Progenitor cell of endocrine pancreas (in vitro differentiated cells): ENCODE data around the gene SOX12. TPM values are rescaled to one million over a fixed set of nuclear protein-coding genes. Genes with fewer than 3 reads are reported as not detected.

ENCODE experiments used
- DNase-seq: peaks from one replicate; pipeline ENCODE4 v3.0.0; 2021; ENCODE audit warnings: low spot score; ENCODE audit not compliant: unreplicated experiment
- H3K27ac Mint-ChIP-seq: 2 replicates; pipeline ENCODE4 v1.8.0; 2021; ENCODE audit warnings: mild to moderate bottlenecking, moderate library complexity, mixed read lengths
- H3K27me3 Mint-ChIP-seq: 2 replicates; pipeline ENCODE4 v1.8.0; 2021; ENCODE audit warnings: mixed read lengths
- H3K36me3 Mint-ChIP-seq: 2 replicates; pipeline ENCODE4 v1.8.0; 2022; ENCODE audit warnings: mixed read lengths; ENCODE audit not compliant: insufficient read depth
- H3K4me1 Mint-ChIP-seq: 2 replicates; pipeline ENCODE4 v1.8.0; 2021; ENCODE audit warnings: low read depth, mixed read lengths
- H3K4me3 Mint-ChIP-seq: 2 replicates; pipeline ENCODE4 v1.8.0; 2021; ENCODE audit warnings: low read depth, mild to moderate bottlenecking, moderate library complexity, mixed read lengths
- H3K9me3 Mint-ChIP-seq: 2 replicates; pipeline ENCODE4 v1.8.0; 2021; ENCODE audit warnings: low read depth, mixed read lengths
- total RNA-seq: library from RNA; stranded (reverse); gene quantifications from 2 replicates; pipeline ENCODE4 v1.2.1, GENCODE V29; 2021
- TF ChIP-seq, protein P1 (sequence below): fragments of 200-600 bp; sonication (generic); IDR thresholded peaks from one replicate; pipeline ENCODE4 v1.5.0; 2021; ENCODE audit warnings: antibody characterized with exemption, mild to moderate bottlenecking; ENCODE audit not compliant: unreplicated experiment

SOX12 gene
- total RNA-seq, 1 donor from 2014 or later: 59.0 TPM

DNA sequence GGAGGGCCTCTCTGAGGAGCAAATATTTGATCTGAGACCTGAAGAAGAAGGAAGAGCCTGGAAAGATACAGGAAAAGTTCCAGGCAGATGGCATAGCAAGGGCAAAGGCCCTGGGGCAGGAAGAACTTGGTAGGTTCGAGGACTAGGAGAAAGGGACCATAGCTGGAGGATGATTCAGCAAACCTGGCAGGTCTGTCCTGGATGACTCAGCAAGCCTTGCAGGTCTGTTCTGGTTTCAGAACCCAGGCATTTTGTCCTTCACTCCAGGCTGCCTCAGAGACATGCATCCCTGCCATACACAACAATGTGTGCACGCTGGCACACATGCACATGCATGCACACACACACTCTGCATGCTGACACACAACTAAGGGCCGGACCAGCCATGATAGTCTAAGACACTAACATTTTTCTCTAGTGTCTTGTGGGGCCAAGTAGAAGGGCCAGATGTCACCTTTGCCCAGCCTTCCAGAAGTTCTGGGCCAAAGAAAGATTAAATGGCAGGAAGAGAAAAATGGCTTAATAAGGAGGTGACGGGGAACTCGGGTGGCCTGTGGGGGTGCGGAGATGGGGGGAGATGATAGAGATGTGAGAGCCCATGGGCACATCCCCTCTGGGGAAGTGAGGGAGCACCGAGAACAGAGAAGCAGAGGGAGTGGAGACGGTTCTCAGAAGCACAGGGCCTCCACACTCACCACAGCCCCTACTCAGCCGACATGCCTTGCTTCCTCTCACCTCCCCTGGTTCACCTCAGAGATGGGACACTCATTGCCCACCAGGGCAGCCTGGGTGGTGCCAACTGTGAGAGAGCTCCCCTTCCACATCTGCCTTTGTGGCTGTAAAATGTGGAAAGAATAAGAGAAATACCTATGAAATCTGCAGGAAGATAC, 39.8 kb downstream of the SOX12 start:
- H3K36me3 Mint-ChIP-seq: no peaks in the 10 kb centered on the region
- no peak for DNase-seq
- peak overlapping the region; percentile 87 for H3K27ac Mint-ChIP-seq
- no peak overlapping the region for H3K4me3 Mint-ChIP-seq
- peaks cover 39% of the 10 kb centered on the region for H3K4me1 Mint-ChIP-seq
- H3K9me3 Mint-ChIP-seq: no peaks in the 10 kb centered on the region
- TF ChIP-seq, protein P1, sequence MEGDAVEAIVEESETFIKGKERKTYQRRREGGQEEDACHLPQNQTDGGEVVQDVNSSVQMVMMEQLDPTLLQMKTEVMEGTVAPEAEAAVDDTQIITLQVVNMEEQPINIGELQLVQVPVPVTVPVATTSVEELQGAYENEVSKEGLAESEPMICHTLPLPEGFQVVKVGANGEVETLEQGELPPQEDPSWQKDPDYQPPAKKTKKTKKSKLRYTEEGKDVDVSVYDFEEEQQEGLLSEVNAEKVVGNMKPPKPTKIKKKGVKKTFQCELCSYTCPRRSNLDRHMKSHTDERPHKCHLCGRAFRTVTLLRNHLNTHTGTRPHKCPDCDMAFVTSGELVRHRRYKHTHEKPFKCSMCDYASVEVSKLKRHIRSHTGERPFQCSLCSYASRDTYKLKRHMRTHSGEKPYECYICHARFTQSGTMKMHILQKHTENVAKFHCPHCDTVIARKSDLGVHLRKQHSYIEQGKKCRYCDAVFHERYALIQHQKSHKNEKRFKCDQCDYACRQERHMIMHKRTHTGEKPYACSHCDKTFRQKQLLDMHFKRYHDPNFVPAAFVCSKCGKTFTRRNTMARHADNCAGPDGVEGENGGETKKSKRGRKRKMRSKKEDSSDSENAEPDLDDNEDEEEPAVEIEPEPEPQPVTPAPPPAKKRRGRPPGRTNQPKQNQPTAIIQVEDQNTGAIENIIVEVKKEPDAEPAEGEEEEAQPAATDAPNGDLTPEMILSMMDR: no peak
- no peaks in the 10 kb centered on the region for H3K27me3 Mint-ChIP-seq

DNA sequence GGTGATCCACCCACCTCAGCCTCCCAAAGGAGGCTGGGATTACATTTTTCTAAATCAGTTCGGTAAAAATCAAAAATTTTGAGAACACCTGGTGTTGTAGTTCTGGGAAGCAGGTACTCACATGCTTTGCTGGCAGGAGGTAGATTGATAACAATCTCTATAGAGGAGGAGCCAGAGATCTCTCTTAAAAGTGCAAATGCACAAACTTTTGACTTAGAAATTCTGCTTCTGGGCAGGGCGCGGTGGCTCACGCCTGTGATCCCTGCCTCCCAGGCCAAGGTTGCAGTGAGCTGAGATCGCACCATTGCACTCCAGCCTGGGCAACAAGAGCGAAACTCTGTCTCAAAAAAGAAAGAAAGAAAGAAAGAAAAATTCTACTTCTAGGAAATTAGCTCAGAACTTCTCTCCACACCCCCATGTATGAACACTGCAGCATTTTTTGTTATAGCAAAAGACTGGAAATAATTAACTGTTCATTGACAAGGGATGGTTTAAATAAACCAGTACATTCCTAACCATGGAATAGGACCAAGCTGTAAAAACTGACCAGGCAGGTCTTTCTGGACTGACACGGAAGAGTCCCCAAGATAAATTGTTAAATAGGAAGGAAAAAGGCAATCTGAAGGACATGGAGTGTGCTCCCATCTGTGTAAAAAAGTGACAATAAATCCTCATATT, 40.8 kb downstream of the SOX12 start:
- Mint-ChIP-seq H3K36me3 (no peaks in the 10 kb centered on the region), H3K9me3 (no peaks in the 10 kb centered on the region), H3K4me1 (peaks cover 41% of the 10 kb centered on the region), H3K27ac (peak overlapping the region; percentile 89), H3K27me3 (no peaks in the 10 kb centered on the region), H3K4me3 (no peak overlapping the region)
- TF ChIP-seq, protein P1: no peak
- no peak for DNase-seq

DNA sequence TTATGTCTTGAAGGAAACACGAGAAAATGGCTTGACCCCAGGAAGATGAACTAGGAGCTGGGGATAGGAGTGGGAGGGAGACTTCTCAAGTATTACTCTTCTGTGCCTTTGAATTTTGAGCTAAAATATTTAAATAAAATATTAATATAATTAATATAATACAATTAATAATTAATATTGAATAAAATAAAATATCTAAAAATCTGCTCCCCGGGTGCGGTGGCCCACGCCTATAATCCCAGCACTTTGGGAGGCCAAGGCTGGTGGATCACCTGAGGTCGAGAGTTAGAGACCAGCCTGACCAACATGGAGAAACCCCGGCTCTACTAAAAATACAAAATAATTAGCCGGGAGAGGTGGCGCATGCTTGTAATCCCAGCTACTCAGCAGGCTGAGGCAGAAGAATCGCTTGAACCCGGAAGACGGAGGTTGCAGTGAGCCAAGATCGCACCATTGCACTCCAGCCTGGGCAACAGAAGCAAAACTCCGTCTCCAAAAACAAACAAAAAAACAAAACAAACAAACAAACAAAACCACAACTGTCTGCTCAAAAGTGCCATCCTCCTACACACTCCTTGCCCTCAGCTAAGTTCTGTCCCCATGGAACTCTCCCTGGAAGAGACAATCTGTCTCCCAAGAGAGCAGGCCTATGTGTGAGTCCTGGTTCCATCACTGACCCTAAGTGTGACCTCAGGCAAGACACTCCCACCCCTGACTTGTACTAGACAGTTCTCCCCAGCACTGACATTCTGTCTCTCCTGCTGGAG, 41.5 kb downstream of the SOX12 start:
- no peaks in the 10 kb centered on the region for H3K36me3 Mint-ChIP-seq
- DNase-seq: no peak
- no peak overlapping the region for H3K4me3 Mint-ChIP-seq

DNA sequence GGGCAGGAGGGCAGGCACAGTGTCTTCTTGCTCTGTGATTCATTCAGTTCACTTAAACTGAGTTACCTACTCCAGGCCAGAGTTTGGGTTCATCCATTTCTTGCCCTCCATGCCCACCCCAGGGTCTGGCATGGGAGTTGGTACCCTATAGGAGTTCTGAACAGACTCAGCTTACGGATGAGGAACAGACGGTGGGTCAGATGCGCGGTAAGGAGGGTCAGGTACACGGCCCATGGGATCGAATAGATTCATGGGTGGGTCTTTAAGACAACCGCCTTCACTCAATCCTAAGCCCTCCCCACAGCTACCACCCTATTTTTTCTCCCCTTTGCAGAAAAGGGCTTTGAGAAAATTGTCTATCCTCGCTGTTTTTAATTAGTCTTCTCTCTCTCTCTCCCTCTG, 42.1 kb downstream of the SOX12 start:
- Mint-ChIP-seq H3K27ac (peak overlapping the region; percentile 17), H3K4me3 (no peak overlapping the region), H3K27me3 (no peaks in the 10 kb centered on the region), H3K9me3 (no peaks in the 10 kb centered on the region), H3K4me1 (peaks cover 43% of the 10 kb centered on the region), H3K36me3 (no peaks in the 10 kb centered on the region)
- TF ChIP-seq, protein P1: no peak
- no peak for DNase-seq

More for the DNA sequence above, 41.5 kb downstream of the SOX12 start:
- no peaks in the 10 kb centered on the region for H3K9me3 Mint-ChIP-seq
- TF ChIP-seq, protein P1: no peak
- no peaks in the 10 kb centered on the region for H3K27me3 Mint-ChIP-seq
- H3K4me1 Mint-ChIP-seq: peaks cover 42% of the 10 kb centered on the region
- peak overlapping the region; percentile 89 for H3K27ac Mint-ChIP-seq

DNA sequence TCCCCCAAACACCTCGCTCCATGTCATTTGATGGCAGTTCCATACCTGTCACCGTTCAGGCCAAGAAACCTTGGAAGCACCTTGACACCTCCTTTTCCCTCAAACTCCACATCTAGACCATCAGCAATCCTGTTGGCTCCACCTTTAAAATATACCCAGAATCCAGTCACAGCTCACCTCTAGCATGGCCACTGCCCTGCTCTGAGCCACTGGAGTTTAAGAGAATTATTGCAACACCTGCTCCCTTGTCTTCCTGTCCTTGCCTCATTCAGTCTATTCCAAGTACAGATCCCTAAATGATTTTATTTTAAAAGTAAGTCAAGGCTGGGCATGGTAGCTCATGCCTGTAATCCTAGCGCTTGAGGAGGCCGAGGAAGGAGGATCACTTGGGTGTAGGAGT, 43.6 kb downstream of the SOX12 start:
- Mint-ChIP-seq H3K9me3 (no peaks in the 10 kb centered on the region), H3K4me1 (peaks cover 43% of the 10 kb centered on the region), H3K27ac (peak overlapping the region; percentile 63), H3K27me3 (no peaks in the 10 kb centered on the region), H3K36me3 (no peaks in the 10 kb centered on the region), H3K4me3 (no peak overlapping the region)
- DNase-seq: no peak
- TF ChIP-seq, protein P1: no peak
